SK-N-SH treated with all-trans-retinoic acid at 6 μM for 48 hours (cell line): ENCODE measurements around the gene GLIPR1L1.
A peak's percentile ranks its signal among the peaks of the same experiment; 100 is the strongest.

Experiments
- ATAC-seq: fragments of 200-7000 bp; cut with Tn5 transposase; 3 replicates; pipeline ENCODE4 v1.9.1; 2020; ENCODE audit warnings: mild to moderate bottlenecking, moderate library complexity
- ARNTL ChIP-seq: fragments of 450-650 bp; formaldehyde crosslinking; IDR thresholded peaks from 2 replicates; pipeline ENCODE4 v1.5.0; 2020; ENCODE audit warnings: low read depth, mild to moderate bottlenecking, moderate library complexity, borderline replicate concordance
- BACH2 ChIP-seq: fragments of 250-450 bp; sonication (Bioruptor Pico); IDR thresholded peaks from 2 replicates; pipeline ENCODE4 v1.9.0; 2021; ENCODE audit warnings: mild to moderate bottlenecking, borderline replicate concordance
- CREB5 ChIP-seq: fragments of 250-450 bp; sonication (Bioruptor Pico); IDR thresholded peaks from 2 replicates; pipeline ENCODE4 v1.5.1; 2020; ENCODE audit warnings: low read depth, mild to moderate bottlenecking, moderate library complexity
- CSDC2 ChIP-seq: fragments of 250-450 bp; sonication (Bioruptor Pico); IDR thresholded peaks from 2 replicates; pipeline ENCODE4 v1.5.0; 2020; ENCODE audit warnings: mild to moderate bottlenecking, moderate library complexity
- ESRRG ChIP-seq: fragments of 250-450 bp; sonication (Bioruptor Pico); IDR thresholded peaks from 2 replicates; pipeline ENCODE4 v1.6.1; 2021; ENCODE audit warnings: mild to moderate bottlenecking
- PATZ1 ChIP-seq: fragments of 250-450 bp; sonication (Bioruptor Pico); IDR thresholded peaks from 2 replicates; pipeline ENCODE4 v1.8.0; 2020; ENCODE audit warnings: mild to moderate bottlenecking, moderate library complexity, borderline replicate concordance
- PPARA ChIP-seq: fragments of 250-450 bp; sonication (Bioruptor Pico); IDR thresholded peaks from 2 replicates; pipeline ENCODE4 v1.5.0; 2020; ENCODE audit warnings: mild to moderate bottlenecking, borderline replicate concordance
- RARB ChIP-seq: fragments of 250-450 bp; sonication (Bioruptor Pico); IDR thresholded peaks from 2 replicates; pipeline ENCODE4 v1.8.0; 2021; ENCODE audit warnings: mild to moderate bottlenecking, moderate library complexity
- SNAI2 ChIP-seq: fragments of 250-450 bp; sonication (Bioruptor Pico); IDR thresholded peaks from 2 replicates; pipeline ENCODE4 v1.5.0; 2020; ENCODE audit warnings: mild to moderate bottlenecking, moderate library complexity
- TCF4 ChIP-seq: fragments of 250-450 bp; sonication (Bioruptor Pico); IDR thresholded peaks from 2 replicates; pipeline ENCODE4 v1.8.0; 2021; ENCODE audit warnings: mild to moderate bottlenecking, moderate library complexity, borderline replicate concordance
- TOX ChIP-seq: fragments of 250-450 bp; sonication (Bioruptor Pico); IDR thresholded peaks from 2 replicates; pipeline ENCODE4 v1.8.0; 2021; ENCODE audit warnings: mild to moderate bottlenecking, moderate library complexity, borderline replicate concordance
- ZC3H10 ChIP-seq: fragments of 250-450 bp; sonication (Bioruptor Pico); IDR thresholded peaks from 2 replicates; pipeline ENCODE4 v1.5.1; 2021; ENCODE audit warnings: mild to moderate bottlenecking, moderate library complexity
- ZFP3 ChIP-seq: fragments of 250-450 bp; sonication (Bioruptor Pico); IDR thresholded peaks from 2 replicates; pipeline ENCODE4 v1.5.0; 2020; ENCODE audit warnings: mild to moderate bottlenecking, moderate library complexity
- ZNF565 ChIP-seq: fragments of 450-650 bp; formaldehyde crosslinking; conservative IDR thresholded peaks from 2 replicates; pipeline ENCODE4 v1.5.0; 2020; ENCODE audit warnings: low read depth, mild to moderate bottlenecking, moderate library complexity
- ZNF70 ChIP-seq: fragments of 450-650 bp; formaldehyde crosslinking; IDR thresholded peaks from 2 replicates; pipeline ENCODE4 v1.5.0; 2020; ENCODE audit warnings: mild to moderate bottlenecking, moderate library complexity
- TF ChIP-seq, protein P1 (sequence below): fragments of 250-450 bp; sonication (Bioruptor Pico); IDR thresholded peaks from 2 replicates; pipeline ENCODE4 v1.5.0; 2020; ENCODE audit warnings: mild to moderate bottlenecking, moderate library complexity
- TF ChIP-seq, protein P2 (sequence below): fragments of 250-450 bp; sonication (Bioruptor Pico); IDR thresholded peaks from 2 replicates; pipeline ENCODE4 v1.8.0; 2021; ENCODE audit warnings: low read depth, mild to moderate bottlenecking, moderate library complexity, borderline replicate concordance
- TF ChIP-seq, protein P3 (sequence below): fragments of 250-450 bp; sonication (Bioruptor Pico); IDR thresholded peaks from 2 replicates; pipeline ENCODE4 v1.5.1; 2021; ENCODE audit warnings: mild to moderate bottlenecking, moderate library complexity

Gene GLIPR1L1

DNA sequence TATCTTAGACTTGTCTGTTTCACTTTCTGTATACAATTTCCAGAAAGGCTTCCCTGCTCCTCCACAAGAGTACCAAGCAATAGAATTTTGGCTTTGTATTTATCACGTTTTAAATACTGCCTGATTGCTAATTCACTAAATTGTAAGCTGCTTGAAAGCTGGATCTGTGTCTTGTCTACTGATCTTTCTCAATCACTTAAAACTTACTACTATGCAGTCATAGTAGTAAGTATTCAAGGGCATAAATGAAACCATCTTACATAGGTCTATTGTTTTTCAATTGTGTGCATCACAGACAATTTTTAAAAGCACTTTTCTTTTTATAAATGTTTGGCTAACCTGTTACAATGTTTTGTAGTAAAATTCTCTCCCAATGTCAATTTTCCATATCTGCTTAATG, 55.2 kb downstream of the GLIPR1L1 start:
- peak; percentile 16 for ATAC-seq
- no peak for TF ChIP-seq SNAI2
- no peak for TF ChIP-seq RARB (CRISPR knock-in tag)
- no peak for TF ChIP-seq ZC3H10 (CRISPR knock-in tag)
- no peak for TF ChIP-seq TCF4 (CRISPR knock-in tag)
- no peak for TF ChIP-seq CREB5 (CRISPR knock-in tag)
- TF ChIP-seq, protein P1, sequence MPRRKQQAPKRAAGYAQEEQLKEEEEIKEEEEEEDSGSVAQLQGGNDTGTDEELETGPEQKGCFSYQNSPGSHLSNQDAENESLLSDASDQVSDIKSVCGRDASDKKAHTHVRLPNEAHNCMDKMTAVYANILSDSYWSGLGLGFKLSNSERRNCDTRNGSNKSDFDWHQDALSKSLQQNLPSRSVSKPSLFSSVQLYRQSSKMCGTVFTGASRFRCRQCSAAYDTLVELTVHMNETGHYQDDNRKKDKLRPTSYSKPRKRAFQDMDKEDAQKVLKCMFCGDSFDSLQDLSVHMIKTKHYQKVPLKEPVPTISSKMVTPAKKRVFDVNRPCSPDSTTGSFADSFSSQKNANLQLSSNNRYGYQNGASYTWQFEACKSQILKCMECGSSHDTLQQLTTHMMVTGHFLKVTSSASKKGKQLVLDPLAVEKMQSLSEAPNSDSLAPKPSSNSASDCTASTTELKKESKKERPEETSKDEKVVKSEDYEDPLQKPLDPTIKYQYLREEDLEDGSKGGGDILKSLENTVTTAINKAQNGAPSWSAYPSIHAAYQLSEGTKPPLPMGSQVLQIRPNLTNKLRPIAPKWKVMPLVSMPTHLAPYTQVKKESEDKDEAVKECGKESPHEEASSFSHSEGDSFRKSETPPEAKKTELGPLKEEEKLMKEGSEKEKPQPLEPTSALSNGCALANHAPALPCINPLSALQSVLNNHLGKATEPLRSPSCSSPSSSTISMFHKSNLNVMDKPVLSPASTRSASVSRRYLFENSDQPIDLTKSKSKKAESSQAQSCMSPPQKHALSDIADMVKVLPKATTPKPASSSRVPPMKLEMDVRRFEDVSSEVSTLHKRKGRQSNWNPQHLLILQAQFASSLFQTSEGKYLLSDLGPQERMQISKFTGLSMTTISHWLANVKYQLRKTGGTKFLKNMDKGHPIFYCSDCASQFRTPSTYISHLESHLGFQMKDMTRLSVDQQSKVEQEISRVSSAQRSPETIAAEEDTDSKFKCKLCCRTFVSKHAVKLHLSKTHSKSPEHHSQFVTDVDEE (CRISPR knock-in tag) = no peak
- TF ChIP-seq, protein P2, sequence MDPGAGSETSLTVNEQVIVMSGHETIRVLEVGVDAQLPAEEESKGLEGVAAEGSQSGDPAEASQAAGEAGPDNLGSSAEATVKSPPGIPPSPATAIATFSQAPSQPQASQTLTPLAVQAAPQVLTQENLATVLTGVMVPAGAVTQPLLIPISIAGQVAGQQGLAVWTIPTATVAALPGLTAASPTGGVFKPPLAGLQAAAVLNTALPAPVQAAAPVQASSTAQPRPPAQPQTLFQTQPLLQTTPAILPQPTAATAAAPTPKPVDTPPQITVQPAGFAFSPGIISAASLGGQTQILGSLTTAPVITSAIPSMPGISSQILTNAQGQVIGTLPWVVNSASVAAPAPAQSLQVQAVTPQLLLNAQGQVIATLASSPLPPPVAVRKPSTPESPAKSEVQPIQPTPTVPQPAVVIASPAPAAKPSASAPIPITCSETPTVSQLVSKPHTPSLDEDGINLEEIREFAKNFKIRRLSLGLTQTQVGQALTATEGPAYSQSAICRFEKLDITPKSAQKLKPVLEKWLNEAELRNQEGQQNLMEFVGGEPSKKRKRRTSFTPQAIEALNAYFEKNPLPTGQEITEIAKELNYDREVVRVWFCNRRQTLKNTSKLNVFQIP (CRISPR knock-in tag) = no peak
- TF ChIP-seq BACH2 (CRISPR knock-in tag) = no peak
- TF ChIP-seq ZNF70 (CRISPR knock-in tag) = no peak
- TF ChIP-seq PATZ1 (CRISPR knock-in tag) = no peak
- TF ChIP-seq PPARA (CRISPR knock-in tag) = no peak
- TF ChIP-seq, protein P3, sequence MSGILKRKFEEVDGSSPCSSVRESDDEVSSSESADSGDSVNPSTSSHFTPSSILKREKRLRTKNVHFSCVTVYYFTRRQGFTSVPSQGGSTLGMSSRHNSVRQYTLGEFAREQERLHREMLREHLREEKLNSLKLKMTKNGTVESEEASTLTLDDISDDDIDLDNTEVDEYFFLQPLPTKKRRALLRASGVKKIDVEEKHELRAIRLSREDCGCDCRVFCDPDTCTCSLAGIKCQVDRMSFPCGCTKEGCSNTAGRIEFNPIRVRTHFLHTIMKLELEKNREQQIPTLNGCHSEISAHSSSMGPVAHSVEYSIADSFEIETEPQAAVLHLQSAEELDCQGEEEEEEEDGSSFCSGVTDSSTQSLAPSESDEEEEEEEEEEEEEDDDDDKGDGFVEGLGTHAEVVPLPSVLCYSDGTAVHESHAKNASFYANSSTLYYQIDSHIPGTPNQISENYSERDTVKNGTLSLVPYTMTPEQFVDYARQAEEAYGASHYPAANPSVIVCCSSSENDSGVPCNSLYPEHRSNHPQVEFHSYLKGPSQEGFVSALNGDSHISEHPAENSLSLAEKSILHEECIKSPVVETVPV = no peak
- no peak for TF ChIP-seq ESRRG (CRISPR knock-in tag)
- TF ChIP-seq CSDC2 (CRISPR knock-in tag) = no peak
- no peak for TF ChIP-seq ZFP3 (CRISPR knock-in tag)
- no peak for TF ChIP-seq TOX (CRISPR knock-in tag)

- no peak for ATAC-seq
- TF ChIP-seq ARNTL = no peak
- no peak for TF ChIP-seq ZNF70 (CRISPR knock-in tag)
- no peak for TF ChIP-seq ZC3H10 (CRISPR knock-in tag)
- TF ChIP-seq ZFP3 (CRISPR knock-in tag) = no peak
- TF ChIP-seq ZNF565 = no peak
- no peak for TF ChIP-seq CREB5 (CRISPR knock-in tag)
- no peak for TF ChIP-seq TOX (CRISPR knock-in tag)
- TF ChIP-seq, protein P1 (CRISPR knock-in tag) = no peak
- TF ChIP-seq SNAI2 = no peak
- no peak for TF ChIP-seq CSDC2 (CRISPR knock-in tag)
- no peak for TF ChIP-seq RARB (CRISPR knock-in tag)
- no peak for TF ChIP-seq TCF4 (CRISPR knock-in tag)
These were observed 55.9 kb downstream of the GLIPR1L1 start for GRCh38 chr12:75390156-75390898.
